Trophoblast cell (in vitro differentiated cells and primary cell): ENCODE results near the gene ALPK3.

ENCODE experiments used
- DNase-seq, 2 donors: peaks; one replicate each; pipeline ENCODE4 v3.0.0-alpha.2; 2016
- H2AFZ ChIP-seq: 2 replicates; pipeline ENCODE4 v1.6.1; 2013; ENCODE audit warnings: low read length, moderate library complexity, mild to moderate bottlenecking; ENCODE audit not compliant: insufficient read depth, poor library complexity
- H2AK5ac ChIP-seq: 2 replicates; pipeline ENCODE4 v1.6.1; 2013; ENCODE audit warnings: mild to moderate bottlenecking, low read length
- H2BK120ac ChIP-seq: 2 replicates; pipeline ENCODE4 v1.6.1; 2013; ENCODE audit warnings: low read length, mild to moderate bottlenecking, moderate library complexity; ENCODE audit not compliant: insufficient read depth, poor library complexity
- H2BK12ac ChIP-seq: 2 replicates; pipeline ENCODE4 v1.6.1; 2013; ENCODE audit warnings: mild to moderate bottlenecking, low read length, moderate library complexity
- H2BK5ac ChIP-seq: 2 replicates; pipeline ENCODE4 v1.6.1; 2013; ENCODE audit warnings: low read length, low read depth, moderate library complexity, mild to moderate bottlenecking; ENCODE audit not compliant: poor library complexity
- H3K14ac ChIP-seq: 2 replicates; pipeline ENCODE4 v1.6.1; 2013; ENCODE audit warnings: mild to moderate bottlenecking, low read length
- H3K18ac ChIP-seq: 2 replicates; pipeline ENCODE4 v1.6.1; 2013; ENCODE audit warnings: mild to moderate bottlenecking, low read length
- H3K23ac ChIP-seq: 2 replicates; pipeline ENCODE4 v1.6.1; 2013; ENCODE audit warnings: low read length
- H3K27ac ChIP-seq: 2 replicates; pipeline ENCODE4 v1.5.1; 2013; ENCODE audit warnings: low read depth, mild to moderate bottlenecking, inconsistent platforms, low read length, moderate library complexity
- H3K27me3 ChIP-seq: 2 replicates; pipeline ENCODE4 v1.6.1; 2013; ENCODE audit warnings: inconsistent platforms, mild to moderate bottlenecking, low read length, moderate library complexity; ENCODE audit not compliant: insufficient read depth
- H3K36me3 ChIP-seq, 2 experiments: 1 replicate in 1 of 2; 2 replicates in 1 of 2; pipeline ENCODE4 v1.6.1; 2013; ENCODE audit warnings: low read length in 2 of 2, mild to moderate bottlenecking in 2 of 2, moderate library complexity in 1 of 2; ENCODE audit not compliant: insufficient read depth in 2 of 2, control insufficient read depth in 1 of 2
- H3K4ac ChIP-seq: 2 replicates; pipeline ENCODE4 v1.6.1; 2013; ENCODE audit warnings: low read depth, mild to moderate bottlenecking, low read length, moderate library complexity
- H3K4me1 ChIP-seq, 2 experiments: 1 replicate in 1 of 2; 2 replicates in 1 of 2; pipeline ENCODE4 v1.6.1; 2013; ENCODE audit warnings: low read length in 2 of 2, mild to moderate bottlenecking in 2 of 2, moderate library complexity in 1 of 2; ENCODE audit not compliant: insufficient read depth in 2 of 2, control insufficient read depth in 1 of 2
- H3K4me2 ChIP-seq: 2 replicates; pipeline ENCODE4 v1.6.1; 2013; ENCODE audit warnings: inconsistent platforms, mild to moderate bottlenecking, low read length, moderate library complexity
- H3K4me3 ChIP-seq: 2 replicates; pipeline ENCODE4 v1.5.1; 2013; ENCODE audit warnings: mild to moderate bottlenecking, low read depth, low read length, inconsistent platforms
- H3K79me1 ChIP-seq: one replicate; pipeline ENCODE4 v1.6.1; 2013; ENCODE audit warnings: low read length
- H3K79me2 ChIP-seq: 2 replicates; pipeline ENCODE4 v1.6.1; 2013; ENCODE audit warnings: low read length, mild to moderate bottlenecking; ENCODE audit not compliant: control insufficient read depth, insufficient read depth, poor library complexity
- H3K9ac ChIP-seq: 2 replicates; pipeline ENCODE4 v1.6.1; 2013; ENCODE audit warnings: mild to moderate bottlenecking, low read length
- H3K9me3 ChIP-seq: 2 replicates; pipeline ENCODE4 v1.6.1; 2013; ENCODE audit warnings: low read depth, mild to moderate bottlenecking, control low read depth, inconsistent platforms, low read length; ENCODE audit not compliant: insufficient read depth
- H4K12ac ChIP-seq: 2 replicates; pipeline ENCODE4 v1.6.1; 2013; ENCODE audit warnings: low read depth, mild to moderate bottlenecking, low read length, moderate library complexity
- H4K8ac ChIP-seq: 2 replicates; pipeline ENCODE4 v1.6.1; 2013; ENCODE audit warnings: low read depth, mild to moderate bottlenecking, low read length, moderate library complexity
- H4K91ac ChIP-seq: one replicate; pipeline ENCODE4 v1.6.1; 2013; ENCODE audit warnings: low read depth, mild to moderate bottlenecking, low read length, moderate library complexity
- WGBS: extraction: QIAGEN DNeasy Blood & Tissue Kit; methylation state at CpG from one replicate; pipeline ENCODE4 v1.1.7; 2013; ENCODE audit warnings: missing lambda C conversion rate; ENCODE audit not compliant: insufficient read length, insufficient coverage; ENCODE audit errors: extremely low coverage; 5-methylcytosine and 5-hydroxymethylcytosine counted together

The ALPK3 gene

DNA sequence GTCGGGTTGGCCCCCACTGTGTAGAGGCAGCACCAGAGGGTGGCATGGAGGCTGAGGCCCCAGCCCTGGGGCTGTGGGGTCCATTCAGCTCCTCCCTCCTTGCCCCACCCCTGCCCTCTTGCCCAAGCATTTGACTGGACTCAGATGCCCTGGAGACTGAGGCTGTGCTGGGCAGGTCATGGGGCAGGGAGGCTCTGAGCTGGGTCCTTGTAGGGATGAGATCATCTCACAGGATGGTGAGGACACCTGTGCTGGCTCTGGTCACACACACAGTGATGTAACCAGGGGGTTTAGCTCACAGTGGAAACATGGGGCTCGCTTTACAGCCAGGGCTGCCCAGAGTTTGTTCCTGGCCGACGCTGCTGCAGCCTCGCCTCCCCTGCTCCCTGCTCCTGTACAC is 17.8 kb downstream of the ALPK3 start:
- Histone ChIP-seq H3K9me3 (no peaks in the 10 kb centered on the region), H3K27me3 (no peaks in the 10 kb centered on the region), H3K4ac (no peak overlapping the region), H3K18ac (no peak overlapping the region), H3K27ac (no peak overlapping the region), H2BK12ac (no peak overlapping the region), H4K8ac (no peak overlapping the region), H3K23ac (no peak overlapping the region), H4K91ac (no peak overlapping the region), H3K4me2 (no peak overlapping the region), H3K9ac (no peak overlapping the region), H2AK5ac (no peak overlapping the region), H3K79me2 (no peaks in the 10 kb centered on the region), H2BK120ac (no peak overlapping the region), H2BK5ac (no peak overlapping the region), H2AFZ (no peak overlapping the region), H3K14ac (no peak overlapping the region), H3K79me1 (no peaks in the 10 kb centered on the region), H4K12ac (no peak overlapping the region), H3K4me1 (no peaks in the 10 kb centered on the region), H3K36me3 (peaks cover 23 to 39% of the 10 kb centered on the region in 2 experiments), H3K4me3 (no peak overlapping the region)
- DNase-seq, result no peak
- WGBS, result no CpG with 5 or more reads among the region's 5 CpGs

DNA sequence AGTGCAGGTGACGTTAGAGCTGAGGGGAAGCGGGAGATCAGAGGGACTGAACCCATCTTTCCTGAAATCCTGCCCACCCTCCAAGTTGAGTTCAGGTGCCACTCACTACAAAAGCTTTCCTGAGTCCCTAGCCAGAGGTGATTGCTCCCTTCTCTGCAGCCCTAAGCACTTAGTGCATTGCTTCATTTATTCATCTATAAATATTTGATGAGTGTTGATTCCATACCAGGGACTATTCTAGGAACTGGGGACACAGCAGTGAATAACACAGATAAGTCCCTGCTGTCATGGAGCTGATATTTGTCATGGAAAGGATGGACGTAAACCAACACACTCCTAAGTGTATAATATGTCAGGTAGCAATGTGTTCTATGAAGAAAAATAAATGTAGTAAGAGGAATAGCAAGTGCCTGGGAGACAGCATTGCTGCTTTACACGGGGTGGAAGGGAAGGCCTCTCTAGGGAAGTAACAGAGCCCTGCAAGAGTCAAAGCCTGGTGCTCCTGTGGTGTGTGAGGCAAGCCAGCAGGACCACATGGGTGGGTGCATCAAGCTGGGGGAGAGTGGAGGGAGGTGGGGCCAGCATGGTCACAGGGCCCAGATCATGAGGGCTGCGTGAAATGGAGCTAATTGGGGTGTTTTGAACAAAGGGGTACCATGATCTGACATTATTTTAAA is 18.6 kb downstream of the ALPK3 start:
- H3K79me1 ChIP-seq, result no peaks in the 10 kb centered on the region
- no peak overlapping the region for H3K14ac ChIP-seq
- H3K4me1 ChIP-seq, result no peaks in the 10 kb centered on the region
- H3K9me3 ChIP-seq, result no peaks in the 10 kb centered on the region
- H2AK5ac ChIP-seq, result no peak overlapping the region
- H3K27ac ChIP-seq, result no peak overlapping the region
- H4K8ac ChIP-seq, result no peak overlapping the region
- no peak overlapping the region for H3K18ac ChIP-seq
- WGBS, result no CpG with 5 or more reads among the region's 5 CpGs
- H3K4me2 ChIP-seq, result no peak overlapping the region
- no peak for DNase-seq
- no peaks in the 10 kb centered on the region for H3K27me3 ChIP-seq
- H3K36me3 ChIP-seq, result peaks cover 30 to 45% of the 10 kb centered on the region in 2 experiments
- H2BK12ac ChIP-seq, result no peak overlapping the region
- H3K23ac ChIP-seq, result no peak overlapping the region
- no peak overlapping the region for H2BK120ac ChIP-seq
- no peak overlapping the region for H3K4ac ChIP-seq
- H3K9ac ChIP-seq, result no peak overlapping the region
- H2AFZ ChIP-seq, result no peak overlapping the region
- H4K12ac ChIP-seq, result no peak overlapping the region
- H3K79me2 ChIP-seq, result no peaks in the 10 kb centered on the region
- H2BK5ac ChIP-seq, result no peak overlapping the region
- H4K91ac ChIP-seq, result no peak overlapping the region
- H3K4me3 ChIP-seq, result no peak overlapping the region

DNA sequence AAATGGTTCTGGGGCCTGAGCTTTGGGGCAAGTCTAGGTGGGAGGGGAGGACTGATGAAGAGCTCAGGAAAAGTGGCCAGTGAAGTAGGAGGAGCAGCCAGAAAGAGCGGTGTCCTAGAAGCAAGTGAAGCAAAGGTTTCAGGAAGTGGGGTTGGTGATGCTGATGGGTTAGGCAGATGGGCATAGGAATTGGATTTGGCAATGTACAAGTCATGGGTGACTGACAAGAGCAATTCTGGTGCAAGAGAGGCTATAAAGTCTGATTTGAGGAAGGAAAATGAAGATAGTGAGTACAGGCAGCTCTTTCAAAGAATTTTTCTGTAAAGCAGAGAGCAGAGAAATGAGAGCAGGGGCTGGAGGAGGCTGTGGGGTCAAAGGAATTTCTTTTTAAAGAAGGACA is 19.7 kb downstream of the ALPK3 start:
- Histone ChIP-seq H3K14ac (no peak overlapping the region), H3K79me2 (no peaks in the 10 kb centered on the region), H3K27ac (no peak overlapping the region), H3K9me3 (no peaks in the 10 kb centered on the region), H2BK5ac (no peak overlapping the region), H3K9ac (no peak overlapping the region), H3K36me3 (peaks cover 34 to 47% of the 10 kb centered on the region in 2 experiments), H3K79me1 (no peaks in the 10 kb centered on the region), H4K91ac (no peak overlapping the region), H3K4ac (no peak overlapping the region), H3K23ac (no peak overlapping the region), H3K27me3 (no peaks in the 10 kb centered on the region), H3K18ac (no peak overlapping the region), H4K8ac (no peak overlapping the region), H2AFZ (no peak overlapping the region), H3K4me2 (no peak overlapping the region), H2BK12ac (no peak overlapping the region), H3K4me3 (no peak overlapping the region), H3K4me1 (no peaks in the 10 kb centered on the region), H4K12ac (no peak overlapping the region), H2BK120ac (no peak overlapping the region), H2AK5ac (no peak overlapping the region)
- no peak for DNase-seq
- WGBS, result no CpG with 5 or more reads among the region's 1 CpG

- Histone ChIP-seq H4K8ac (no peak overlapping the region), H3K27me3 (no peaks in the 10 kb centered on the region), H3K79me1 (no peaks in the 10 kb centered on the region), H2BK5ac (no peak overlapping the region), H2BK120ac (no peak overlapping the region), H2AFZ (no peak overlapping the region), H3K36me3 (peaks cover 34 to 38% of the 10 kb centered on the region in 2 experiments), H3K14ac (no peak overlapping the region), H3K4me1 (no peaks in the 10 kb centered on the region), H3K27ac (no peak overlapping the region), H4K91ac (no peak overlapping the region), H4K12ac (no peak overlapping the region), H2BK12ac (no peak overlapping the region), H3K4me3 (no peak overlapping the region), H3K9me3 (no peaks in the 10 kb centered on the region), H3K23ac (no peak overlapping the region), H3K4ac (no peak overlapping the region), H3K9ac (no peak overlapping the region), H3K79me2 (no peaks in the 10 kb centered on the region), H3K18ac (no peak overlapping the region), H2AK5ac (no peak overlapping the region), H3K4me2 (no peak overlapping the region)
- DNase-seq, result no peak
- WGBS, result no CpG with 5 or more reads among the region's 23 CpGs
Measured at GRCh38 chr15:84839714-84840113, 22.6 kb downstream of the ALPK3 start.
